ENCODE measurements around the gene CC2D2A.
"Not testable (repeated sequence)": the region's sequence is repeated elsewhere in the genome, so short reads cannot be mapped to it uniquely, and the experiment has no call there.

CC2D2A gene

GRCh38 chr4:15562623-15563022 lies 92.9 kb downstream of the CC2D2A start:
- no peak for DNase-seq

- no peak for DNase-seq
Measured at GRCh38 chr4:15563871-15564270, 94.2 kb downstream of the CC2D2A start.

- DNase-seq, result no peak
Measured at GRCh38 chr4:15568821-15569220, 99.1 kb downstream of the CC2D2A start.

GRCh38 chr4:15569746-15570145 lies 100.1 kb downstream of the CC2D2A start:
- no peak for DNase-seq

GRCh38 chr4:15575966-15576365 lies 106.3 kb downstream of the CC2D2A start:
- no peak for DNase-seq

GRCh38 chr4:15577508-15577907 lies 107.8 kb downstream of the CC2D2A start:
- no peak for DNase-seq

GRCh38 chr4:15584785-15585184 lies 115.1 kb downstream of the CC2D2A start:
- no peak for DNase-seq

GRCh38 chr4:15585331-15585730 lies 115.6 kb downstream of the CC2D2A start:
- no peak for DNase-seq

GRCh38 chr4:15586066-15586465 lies 116.4 kb downstream of the CC2D2A start:
- DNase-seq, result no peak

- DNase-seq, result no peak
Measured at GRCh38 chr4:15587649-15588048, 118.0 kb downstream of the CC2D2A start.

GRCh38 chr4:15592799-15593198 lies 123.1 kb downstream of the CC2D2A start:
- no peak for DNase-seq

- no peak for DNase-seq
Measured at GRCh38 chr4:15598644-15599043, 129.0 kb downstream of the CC2D2A start.

GRCh38 chr4:15600176-15600575 lies 130.5 kb downstream of the CC2D2A start:
- DNase-seq, result no peak

GRCh38 chr4:15601862-15602261 lies 132.2 kb downstream of the CC2D2A start:
- DNase-seq, result no peak

GRCh38 chr4:15605537-15605936 lies 135.9 kb downstream of the CC2D2A start:
- no peak for DNase-seq

- no peak for DNase-seq
Measured at GRCh38 chr4:15610855-15611254, 141.2 kb downstream of the CC2D2A start.

GRCh38 chr4:15612136-15612535 lies 142.5 kb downstream of the CC2D2A start:
- DNase-seq, result no peak

GRCh38 chr4:15614891-15615290 lies 145.2 kb downstream of the CC2D2A start:
- DNase-seq, result not testable (repeated sequence)

- DNase-seq, result not testable (repeated sequence)
Measured at GRCh38 chr4:15617407-15617806, 147.7 kb downstream of the CC2D2A start.

- DNase-seq, result no peak
Measured at GRCh38 chr4:15636818-15637217, 167.1 kb downstream of the CC2D2A start.

GRCh38 chr4:15638418-15638817 lies 168.7 kb downstream of the CC2D2A start:
- DNase-seq, result no peak

GRCh38 chr4:15648600-15648999 lies 178.9 kb downstream of the CC2D2A start:
- DNase-seq, result no peak

- DNase-seq, result peak; percentile 57
Measured at GRCh38 chr4:15649914-15650545, 180.3 kb downstream of the CC2D2A start.

Measured in activated gamma-delta T cell treated with Interleukin-2 at 50 U/mL for 16 hours (primary cell).